RCC 7860 (cell line): ENCODE measurements around the gene SUSD2.
"Not testable (repeated sequence)": the region's sequence is repeated elsewhere in the genome, so short reads cannot be mapped to it uniquely, and the experiment has no call there.

Experiments
- DNase-seq: peaks from one replicate; pipeline ENCODE4 v3.0.0-alpha.2; 2015; ENCODE audit warnings: low spot score
- FAIRE-seq: peaks from 2 replicates; lab custom pipeline; 2012; peaks lifted over from hg19 to GRCh38; lab: Jason Lieb, UNC

Gene SUSD2

GRCh38 chr22:24181088-24181995, at the start of gene SUSD2:
TSS of gene SUSD2 (plus strand) at chr22:24181487. CDS start at chr22:24181520, 33 bp downstream.
- FAIRE-seq (no peak), DNase-seq (no peak)

- no peak for DNase-seq
- no peak for FAIRE-seq
These were observed 47.9 kb upstream of the SUSD2 start for GRCh38 chr22:24133187-24133965.

- no peak for DNase-seq
- FAIRE-seq: no peak
These were observed 47.0 kb upstream of the SUSD2 start for GRCh38 chr22:24134090-24134846.

- FAIRE-seq, DNase-seq: not testable (repeated sequence)
These were observed 44.8 kb upstream of the SUSD2 start for GRCh38 chr22:24136533-24136932.

- DNase-seq (no peak), FAIRE-seq (no peak)
These were observed 43.7 kb upstream of the SUSD2 start for GRCh38 chr22:24137595-24137994.

GRCh38 chr22:24138649-24139420, 42.5 kb upstream of the SUSD2 start:
- no peak for FAIRE-seq
- DNase-seq: no peak

- FAIRE-seq (no peak), DNase-seq (no peak)
These were observed 40.9 kb upstream of the SUSD2 start for GRCh38 chr22:24140357-24140756.

GRCh38 chr22:24141586-24141985, 39.7 kb upstream of the SUSD2 start:
- FAIRE-seq (no peak), DNase-seq (no peak)

- DNase-seq (no peak), FAIRE-seq (no peak)
These were observed 39.0 kb upstream of the SUSD2 start for GRCh38 chr22:24142241-24142640.

GRCh38 chr22:24142831-24143230, 38.5 kb upstream of the SUSD2 start:
- DNase-seq (no peak), FAIRE-seq (no peak)

GRCh38 chr22:24144056-24144777, 37.1 kb upstream of the SUSD2 start:
- FAIRE-seq (no peak), DNase-seq (no peak)

- no peak for FAIRE-seq
- no peak for DNase-seq
These were observed 36.6 kb upstream of the SUSD2 start for GRCh38 chr22:24144778-24145085.

GRCh38 chr22:24145446-24146193, 35.7 kb upstream of the SUSD2 start:
- no peak for DNase-seq
- FAIRE-seq: no peak

- FAIRE-seq (no peak), DNase-seq (peak; percentile 5)
These were observed 35.1 kb upstream of the SUSD2 start for GRCh38 chr22:24146194-24146616.

- peak; percentile 3 for DNase-seq
- FAIRE-seq: no peak
These were observed 34.4 kb upstream of the SUSD2 start for GRCh38 chr22:24146791-24147353.

GRCh38 chr22:24147666-24148065, 33.6 kb upstream of the SUSD2 start:
- FAIRE-seq: no peak
- DNase-seq: no peak

GRCh38 chr22:24148266-24149197, 32.8 kb upstream of the SUSD2 start:
- DNase-seq: no peak
- FAIRE-seq: no peak

- no peak for DNase-seq
- FAIRE-seq: no peak
These were observed 32.1 kb upstream of the SUSD2 start for GRCh38 chr22:24149198-24149590.
